Measurements from ENCODE around the gene KRT15.

The KRT15 gene

GRCh38 chr17:41510251-41511065, 8.2 kb downstream of the KRT15 start:
- TF ChIP-seq, protein P1, sequence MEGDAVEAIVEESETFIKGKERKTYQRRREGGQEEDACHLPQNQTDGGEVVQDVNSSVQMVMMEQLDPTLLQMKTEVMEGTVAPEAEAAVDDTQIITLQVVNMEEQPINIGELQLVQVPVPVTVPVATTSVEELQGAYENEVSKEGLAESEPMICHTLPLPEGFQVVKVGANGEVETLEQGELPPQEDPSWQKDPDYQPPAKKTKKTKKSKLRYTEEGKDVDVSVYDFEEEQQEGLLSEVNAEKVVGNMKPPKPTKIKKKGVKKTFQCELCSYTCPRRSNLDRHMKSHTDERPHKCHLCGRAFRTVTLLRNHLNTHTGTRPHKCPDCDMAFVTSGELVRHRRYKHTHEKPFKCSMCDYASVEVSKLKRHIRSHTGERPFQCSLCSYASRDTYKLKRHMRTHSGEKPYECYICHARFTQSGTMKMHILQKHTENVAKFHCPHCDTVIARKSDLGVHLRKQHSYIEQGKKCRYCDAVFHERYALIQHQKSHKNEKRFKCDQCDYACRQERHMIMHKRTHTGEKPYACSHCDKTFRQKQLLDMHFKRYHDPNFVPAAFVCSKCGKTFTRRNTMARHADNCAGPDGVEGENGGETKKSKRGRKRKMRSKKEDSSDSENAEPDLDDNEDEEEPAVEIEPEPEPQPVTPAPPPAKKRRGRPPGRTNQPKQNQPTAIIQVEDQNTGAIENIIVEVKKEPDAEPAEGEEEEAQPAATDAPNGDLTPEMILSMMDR (IDR thresholded peaks at IDR 0.05; ENCODE audit: insufficient read depth, low read length, missing control alignments): no peak
- ChIA-PET CTCF (interaction anchor here (1.0 to 2.4 kb wide), 3 partner anchors 8 to 138 kb away, joined by 3 to 11 read pairs (median 6); partner anchors contain the start of gene KRT15), POLR2A (interaction anchor here (0.6 kb wide), 1 partner anchor 451 kb away, joined by 4 read pairs; no protein-coding TSS in a partner anchor)
- no peak overlapping the region for H3K4me3 ChIP-seq (ENCODE audit: low read depth, low read length)
- DNase-seq (ENCODE audit: low read depth, low spot score): no peak

DNA sequence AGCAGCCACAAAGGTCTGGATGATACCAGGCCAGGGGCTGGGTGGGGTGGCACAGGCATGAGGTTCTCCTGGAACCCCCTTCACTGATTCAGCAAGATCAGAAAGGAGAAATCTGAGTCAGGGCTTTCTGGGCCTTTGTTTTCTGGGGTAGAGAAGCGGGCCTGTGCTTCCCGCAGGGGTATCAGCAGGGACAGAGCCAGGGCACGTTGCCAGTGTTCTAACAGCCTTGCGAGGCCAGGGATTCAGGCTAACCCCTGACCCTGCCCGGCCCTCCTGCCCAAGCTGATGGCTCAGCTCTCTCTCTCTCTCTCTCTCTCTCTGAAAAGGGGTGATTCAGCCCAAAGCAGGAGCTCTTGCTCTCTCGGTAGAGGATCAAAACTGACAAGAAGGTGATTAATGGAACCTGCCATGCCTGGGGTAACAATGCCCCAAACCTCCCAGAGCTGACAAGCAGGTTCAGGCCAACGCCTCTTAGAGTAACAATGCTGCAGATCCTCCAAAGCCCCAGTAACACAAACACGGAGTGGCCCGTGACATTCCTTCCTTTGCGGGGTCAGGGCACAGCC, 11.3 kb downstream of the KRT15 start:
- ChIA-PET POLR2A (no interaction called here), CTCF (interaction anchor here (0.7 to 2.3 kb wide), 9 partner anchors 11 to 651 kb away, joined by 3 to 8 read pairs (median 4); partner anchors contain the start of gene KRT15)
- TF ChIP-seq, protein P1 (IDR thresholded peaks at IDR 0.05; ENCODE audit: insufficient read depth, low read length, missing control alignments): no peak
- DNase-seq (ENCODE audit: low read depth, low spot score): no peak
- no peak overlapping the region for H3K4me3 ChIP-seq (ENCODE audit: low read depth, low read length)

GRCh38 chr17:41505809-41506767, 12.6 kb downstream of the KRT15 start:
- CTCF ChIA-PET: interaction anchor here (0.7 to 1.8 kb wide), 8 partner anchors 10 to 649 kb away, joined by 3 to 15 read pairs (median 4); no protein-coding TSS in a partner anchor
- no peak overlapping the region for H3K4me3 ChIP-seq (ENCODE audit: low read depth, low read length)
- DNase-seq (ENCODE audit: low read depth, low spot score): no peak
- TF ChIP-seq, protein P1 (IDR thresholded peaks at IDR 0.05; ENCODE audit: insufficient read depth, low read length, missing control alignments): no peak
- POLR2A ChIA-PET: interaction anchor here (1.1 to 1.2 kb wide), 2 partner anchors 9 to 10 kb away, joined by 3 to 4 read pairs; no protein-coding TSS in a partner anchor

DNA sequence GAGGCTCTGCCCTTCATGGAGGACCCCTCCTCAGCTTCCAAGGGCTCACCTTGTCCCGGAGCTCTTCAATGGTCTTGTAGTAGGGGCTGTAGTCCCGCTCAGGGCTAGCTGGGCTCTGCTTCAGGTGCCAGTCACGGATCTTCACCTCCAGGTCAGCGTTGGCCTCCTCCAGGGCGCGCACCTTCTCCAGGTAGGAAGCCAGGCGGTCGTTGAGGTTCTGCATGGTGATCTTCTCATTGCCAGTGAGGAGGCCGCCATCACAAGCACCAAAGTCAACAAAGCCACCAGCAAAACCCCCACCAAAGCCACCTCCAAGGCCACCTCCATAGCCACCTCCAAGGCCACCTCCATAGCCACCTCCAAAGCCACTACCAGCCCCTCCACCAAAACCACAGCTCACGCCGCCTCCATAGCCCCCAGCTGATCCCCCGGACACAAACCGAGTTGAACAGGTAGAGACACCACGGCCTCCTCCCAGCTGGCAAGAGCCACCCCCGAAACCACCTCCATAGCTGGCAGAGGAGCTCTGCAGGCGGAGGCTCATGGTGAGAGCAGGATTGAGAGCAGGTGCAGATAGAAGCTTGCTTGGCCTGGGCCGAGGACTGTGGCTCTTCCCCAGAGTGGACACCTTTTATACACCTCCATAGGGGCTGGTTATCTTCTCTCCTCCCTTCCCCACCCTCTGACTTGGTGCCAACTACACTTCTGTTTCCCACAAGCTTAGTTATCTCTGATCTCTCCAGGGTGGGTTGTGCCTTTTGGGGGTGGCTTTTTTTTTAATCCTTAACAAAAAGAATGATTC, 13.5 kb downstream of the KRT15 start, which contains the start of gene KRT13:
Gene KRT13 (minus strand): TSS at position 606 of the 802 bp plus-strand sequence. CDS start 62 bp downstream, at position 544.
- H3K4me3 ChIP-seq (ENCODE audit: low read depth, low read length): no peak within 1 kb of the TSS
- TF ChIP-seq, protein P1 (IDR thresholded peaks at IDR 0.05; ENCODE audit: insufficient read depth, low read length, missing control alignments): no peak
- DNase-seq (ENCODE audit: low read depth, low spot score): no peak
- ChIA-PET POLR2A (interaction anchor here (1.1 kb wide), 1 partner anchor 9 kb away, joined by 3 read pairs; no protein-coding TSS in a partner anchor), CTCF (interaction anchor here (1.2 to 1.7 kb wide), 4 partner anchors 9 to 158 kb away, joined by 3 to 15 read pairs (median 4); no protein-coding TSS in a partner anchor)

DNA sequence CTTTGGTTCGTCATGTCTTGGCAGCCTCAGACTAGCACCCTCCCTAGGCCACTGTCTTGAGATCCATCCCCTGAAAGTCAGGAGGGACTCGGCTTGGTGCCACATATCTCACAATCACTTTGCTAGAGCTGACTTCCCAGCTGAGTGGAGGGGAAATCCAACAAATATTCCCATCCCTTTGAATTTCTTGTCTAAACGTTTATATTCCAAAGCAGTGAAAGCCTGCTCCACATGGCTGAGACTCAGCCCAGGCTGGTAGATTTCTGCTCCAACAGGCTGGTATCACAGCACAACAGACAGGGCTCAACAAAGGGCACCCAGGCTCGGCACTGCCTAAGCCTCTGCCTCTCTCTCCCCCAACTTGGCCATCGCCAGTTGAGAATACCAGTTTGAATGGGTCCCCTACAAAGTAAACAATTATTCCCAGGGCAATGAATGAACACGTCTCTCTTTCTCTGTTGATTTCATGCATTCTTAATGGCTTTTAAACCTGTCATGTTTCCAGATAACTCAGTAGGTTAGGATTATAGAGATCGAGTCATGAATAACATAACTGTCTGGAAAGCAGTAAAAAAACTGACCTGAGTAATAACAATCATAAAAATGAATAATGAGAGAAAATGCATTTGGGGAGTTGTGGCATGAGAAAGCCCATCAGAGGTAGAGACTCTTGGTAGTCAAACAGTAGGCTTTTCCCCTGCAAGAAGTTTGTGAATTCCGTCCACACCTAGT, 14.3 kb downstream of the KRT15 start:
- no peak overlapping the region for H3K4me3 ChIP-seq (ENCODE audit: low read depth, low read length)
- no peak for DNase-seq (ENCODE audit: low read depth, low spot score)
- TF ChIP-seq, protein P1 (IDR thresholded peaks at IDR 0.05; ENCODE audit: insufficient read depth, low read length, missing control alignments): no peak
- POLR2A ChIA-PET: no interaction called here
- CTCF ChIA-PET: interaction anchor here (0.9 to 1.7 kb wide), 5 partner anchors 8 to 176 kb away, joined by 4 to 15 read pairs (median 5); no protein-coding TSS in a partner anchor

Measured in AG04449 (cell line).